GM21786 (cell line): Measurements from ENCODE around the gene TACR1.
A peak's percentile ranks its signal among the peaks of the same experiment; 100 is the strongest.

ENCODE experiments used
- ATAC-seq: cut with Tn5 transposase; IDR thresholded peaks from one replicate; pipeline ENCODE4 v1.9.1; 2021; ENCODE audit not compliant: unreplicated experiment

Gene TACR1

DNA sequence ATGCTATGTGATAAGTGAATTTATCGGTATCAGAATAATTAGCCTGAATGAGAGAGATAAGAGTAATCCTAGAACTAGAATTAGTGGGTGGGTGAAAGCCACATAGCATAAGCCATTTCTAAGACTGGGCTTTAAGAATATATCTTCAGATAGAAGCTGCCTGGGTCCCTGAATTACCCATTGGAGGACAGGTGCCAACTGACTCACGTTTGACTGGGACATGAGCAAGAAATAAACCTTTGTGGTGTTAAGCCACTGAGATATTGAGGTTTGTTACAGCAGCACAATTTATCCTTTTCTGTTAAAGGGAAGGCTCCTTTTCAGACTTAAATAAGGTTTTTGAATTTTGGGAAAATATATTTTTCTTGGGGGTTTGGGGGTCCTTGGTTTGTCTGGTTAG, 145.0 kb downstream of the TACR1 start:
- ATAC-seq, result no peak

DNA sequence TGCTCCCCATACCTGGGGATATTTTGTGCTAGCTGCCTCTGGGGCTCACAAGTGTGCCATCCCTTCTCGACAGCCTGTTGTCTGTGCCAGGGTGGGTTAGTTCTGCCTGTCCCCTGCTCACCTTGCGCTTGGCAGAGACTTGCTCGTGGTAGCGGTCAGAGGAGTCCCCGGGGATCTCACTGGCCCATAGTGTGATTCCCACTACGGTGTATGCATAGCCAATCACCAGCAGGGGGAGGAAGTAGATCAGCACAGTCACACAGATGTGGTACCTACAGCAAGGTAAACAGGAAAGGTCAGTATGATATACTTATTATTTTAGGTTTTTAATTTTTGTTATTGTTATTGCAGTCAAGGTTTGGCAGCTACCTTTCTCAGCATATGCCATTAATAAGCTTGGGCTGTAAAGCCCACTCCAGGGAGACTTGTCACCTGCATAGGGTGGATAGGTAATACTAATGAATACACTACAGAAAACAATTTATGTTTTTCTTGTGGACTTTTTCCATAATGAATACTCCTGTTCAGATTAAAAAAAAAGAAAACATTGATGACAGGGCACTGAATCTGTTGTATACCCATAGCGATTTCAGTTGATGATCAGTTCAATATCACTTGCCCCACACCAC, 145.7 kb downstream of the TACR1 start:
- peak; percentile 76 for ATAC-seq

DNA sequence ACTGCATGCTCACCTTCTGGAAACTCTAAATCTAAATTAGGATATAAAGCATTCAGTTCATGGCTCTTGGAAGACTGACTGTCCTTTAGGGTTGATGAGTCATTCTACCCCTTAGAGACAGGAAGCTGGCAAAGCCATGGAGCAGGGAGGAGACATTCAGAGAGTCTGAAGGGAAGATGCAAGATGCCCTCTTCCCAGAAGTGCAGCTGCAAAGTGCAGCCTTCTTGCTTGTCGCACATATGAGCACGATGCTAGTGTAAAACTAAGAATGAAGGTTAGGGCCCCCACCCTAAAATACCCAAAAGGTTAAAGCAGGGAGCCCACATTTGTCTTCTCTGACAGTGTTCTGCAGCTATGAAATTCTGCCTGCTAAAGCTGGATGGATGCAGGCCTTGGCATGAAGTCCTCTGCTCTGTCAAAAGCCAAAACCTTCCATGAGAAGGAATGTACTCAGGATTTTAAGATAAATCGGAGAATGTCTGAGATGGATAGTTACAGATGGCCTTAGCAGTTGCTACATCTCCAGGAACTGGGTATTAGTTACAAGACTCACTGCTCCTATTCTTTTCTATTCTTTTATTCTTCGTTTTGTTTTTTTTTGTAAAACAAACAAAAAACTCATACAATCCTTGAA, 151.2 kb downstream of the TACR1 start:
- ATAC-seq, result no peak

DNA sequence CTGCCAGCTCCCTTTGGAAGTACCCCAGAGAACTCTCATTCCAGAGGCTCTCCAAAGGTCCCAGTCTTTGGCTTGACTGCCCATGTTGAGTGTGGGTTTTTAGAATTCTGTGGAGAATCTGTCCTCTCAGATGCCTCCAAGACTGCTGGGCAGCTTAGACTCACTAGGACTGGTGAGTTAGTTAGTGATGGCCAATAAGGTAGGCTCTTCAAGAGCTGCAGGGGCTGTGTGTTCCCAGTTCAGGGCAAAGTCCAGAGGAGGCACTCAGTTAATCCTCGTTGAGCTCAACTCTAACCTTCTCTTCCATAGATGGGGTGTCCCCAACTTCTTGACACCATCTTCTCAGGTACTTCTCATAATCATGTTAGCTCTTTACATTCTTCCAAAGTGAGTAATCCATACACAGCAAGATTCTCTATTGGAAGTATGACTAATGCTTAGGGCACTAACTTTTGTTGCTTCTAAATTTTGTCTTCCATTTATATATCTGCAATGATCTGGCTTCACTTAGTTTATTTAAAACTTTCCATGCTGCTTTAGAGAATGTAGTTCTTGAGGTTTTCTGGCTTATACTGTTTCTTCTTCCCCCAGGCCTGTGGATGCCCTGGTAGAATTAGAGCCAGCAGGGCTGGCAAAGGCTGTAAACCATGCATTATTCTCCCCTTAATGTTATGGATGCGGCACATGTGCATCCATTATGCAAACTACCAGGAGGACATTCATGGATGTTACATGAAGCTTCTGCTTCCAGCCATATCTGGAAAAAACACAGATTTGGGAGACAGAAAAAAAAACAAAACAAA, 151.9 kb downstream of the TACR1 start:
- ATAC-seq, result no peak

DNA sequence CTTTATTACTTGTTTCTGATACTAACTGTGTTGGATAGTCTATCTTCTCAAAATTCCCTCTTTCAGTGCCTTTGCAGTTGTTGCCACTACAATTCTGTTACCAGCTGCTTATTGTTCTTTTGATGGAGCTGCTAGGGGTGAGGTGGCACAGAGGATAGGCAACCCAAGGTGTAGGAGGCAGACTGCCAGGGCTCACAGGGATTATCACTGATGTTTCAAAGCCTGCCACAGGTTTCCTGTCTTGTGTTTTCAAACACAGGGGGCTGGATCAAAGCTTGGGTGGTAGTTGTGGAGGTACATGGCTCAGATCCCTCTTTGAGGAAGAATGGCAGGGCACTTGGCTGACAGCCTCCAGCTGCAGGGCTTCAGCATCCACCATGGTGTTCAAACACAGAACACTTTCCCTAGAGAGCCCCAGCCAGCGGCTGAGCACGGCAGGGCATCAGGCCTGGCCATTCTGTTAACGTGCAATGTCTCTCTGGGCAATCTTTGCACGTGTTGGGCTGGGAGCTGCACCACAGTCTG, 153.7 kb downstream of the TACR1 start:
- no peak for ATAC-seq

DNA sequence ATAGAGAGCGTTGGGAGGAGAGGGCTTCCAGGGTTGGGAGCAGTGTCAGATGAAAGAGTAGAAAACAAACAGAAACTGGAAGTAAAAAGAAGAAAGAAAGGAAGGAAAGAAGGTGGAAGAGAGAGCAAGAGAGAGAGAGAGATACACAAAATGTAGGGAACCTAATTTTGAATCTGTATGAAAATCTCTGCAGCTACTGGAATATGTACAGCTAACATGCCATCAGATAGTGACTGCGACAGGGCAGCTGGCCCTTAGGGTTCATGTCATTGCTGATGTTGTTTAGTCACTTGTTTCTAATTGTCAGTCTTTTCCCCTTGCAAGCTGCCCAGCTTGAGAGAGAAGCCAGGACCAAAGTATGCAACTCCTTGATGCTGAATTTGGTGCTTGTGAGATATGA, 155.0 kb downstream of the TACR1 start:
- ATAC-seq, result no peak

DNA sequence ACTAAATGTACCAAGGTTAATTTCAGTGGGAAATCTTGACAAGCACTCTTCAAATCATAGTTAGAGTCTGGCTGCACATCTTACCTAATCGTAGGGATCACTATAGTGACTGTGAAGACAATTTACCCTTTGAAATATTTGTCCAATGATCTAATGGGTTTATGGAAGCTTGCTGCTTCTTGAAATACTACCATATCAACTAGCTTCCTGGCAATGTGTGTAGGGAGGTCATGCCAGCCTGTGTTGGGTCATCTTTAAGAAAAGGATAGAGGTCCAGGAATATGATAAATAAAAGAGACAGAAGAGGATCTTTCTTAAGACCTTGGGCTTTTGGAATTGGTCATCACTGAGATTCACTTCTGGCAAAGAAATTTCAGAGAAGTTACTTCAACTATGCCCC, 156.5 kb downstream of the TACR1 start:
- no peak for ATAC-seq

DNA sequence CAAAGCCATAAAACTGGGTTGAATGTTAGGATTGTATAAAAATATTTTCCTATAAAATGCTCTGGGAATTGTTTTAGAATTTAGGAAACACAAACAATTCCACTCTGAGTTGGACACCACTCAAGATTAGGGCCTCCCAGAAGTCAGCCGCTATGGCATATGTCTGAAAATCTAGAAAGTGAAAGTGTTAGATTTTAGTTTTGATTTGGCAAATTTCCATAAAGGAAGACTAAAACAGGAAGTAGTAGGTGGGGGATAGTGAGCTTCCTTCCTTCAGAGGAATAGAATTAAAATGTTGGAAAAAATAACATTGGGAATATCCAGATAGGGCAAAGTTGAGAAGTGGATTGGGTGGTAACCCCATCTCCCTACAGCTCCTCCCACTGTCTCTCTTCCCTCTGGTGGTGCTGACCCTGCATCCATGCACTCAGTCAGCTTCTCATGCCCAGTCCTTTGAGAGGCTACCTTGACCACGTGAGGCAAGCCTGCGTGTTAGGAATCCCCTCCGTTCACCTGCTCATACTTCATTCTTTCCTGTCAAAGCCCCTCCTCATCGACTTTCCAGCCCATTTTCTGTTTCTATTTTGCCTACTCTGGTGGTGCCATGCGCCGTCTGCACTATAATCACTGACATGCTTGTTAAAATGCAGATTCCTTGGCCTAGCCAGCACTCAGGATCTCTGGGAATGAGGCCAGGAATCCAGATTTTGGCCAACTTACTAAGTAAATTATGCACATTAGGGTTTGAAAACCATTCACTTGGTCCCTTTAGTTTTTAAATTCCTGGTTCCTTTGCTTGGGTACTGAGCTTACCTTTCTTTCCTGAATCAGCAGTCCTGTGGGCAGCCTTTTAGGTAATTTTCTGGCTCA, 157.4 kb downstream of the TACR1 start:
- ATAC-seq, result no peak

DNA sequence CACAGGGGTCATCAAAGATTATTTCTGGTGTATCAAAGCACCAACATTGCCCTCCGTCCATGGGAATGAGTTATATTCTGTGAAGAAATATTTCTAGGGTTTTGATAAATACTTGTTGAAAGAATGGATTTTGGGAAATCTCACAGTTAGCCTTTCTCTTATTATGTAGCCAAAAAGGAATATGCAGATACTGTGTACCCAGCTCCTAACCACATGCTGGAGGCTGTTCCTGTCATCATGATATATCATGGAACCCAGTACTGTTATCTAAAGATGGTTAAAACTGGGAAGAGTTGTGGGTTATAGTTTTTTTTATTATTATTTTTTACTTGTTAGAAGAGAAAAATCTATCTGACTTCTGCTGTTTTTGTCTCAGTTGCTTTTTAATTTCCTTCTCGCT, 158.1 kb downstream of the TACR1 start:
- no peak for ATAC-seq

DNA sequence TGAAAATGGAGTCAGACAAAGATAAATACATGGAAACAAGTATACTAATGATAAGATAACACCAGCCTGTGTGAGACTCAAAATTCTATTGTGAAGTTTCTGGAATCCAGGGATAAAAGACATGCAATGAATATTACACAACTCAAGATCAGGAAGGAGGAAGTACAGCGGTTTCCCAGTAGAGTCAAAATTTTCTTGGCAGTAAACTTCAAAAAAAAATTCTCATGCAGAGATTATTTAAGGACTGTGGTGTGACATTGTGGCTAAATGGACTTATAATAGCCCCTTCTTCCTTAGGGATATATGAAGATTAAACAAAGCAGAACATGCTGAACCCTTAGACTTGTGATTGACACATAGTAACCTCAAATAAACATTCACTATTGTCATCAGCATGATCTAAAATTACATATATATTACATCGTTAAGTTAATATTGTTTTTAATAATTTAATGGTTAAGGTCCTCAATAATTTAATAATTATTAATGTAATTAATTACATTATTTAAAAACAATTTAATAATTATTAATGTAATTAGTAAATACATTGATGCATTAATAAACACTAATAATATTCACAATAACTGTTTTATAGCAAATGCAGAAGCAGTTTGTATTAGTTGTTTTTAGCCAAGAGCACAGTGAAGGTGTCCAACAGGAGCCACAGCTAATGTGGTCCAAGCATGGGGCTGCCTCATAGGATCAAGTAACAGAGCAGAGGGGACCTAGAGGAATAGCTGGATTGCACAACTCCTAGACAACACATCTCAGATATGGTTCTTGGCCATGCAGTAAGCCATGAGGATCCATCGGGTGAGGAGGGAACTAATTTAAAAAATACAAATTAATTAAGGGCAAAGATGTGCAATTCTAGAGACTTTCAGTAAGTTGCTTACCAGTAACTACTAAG, 163.6 kb downstream of the TACR1 start:
- no peak for ATAC-seq

DNA sequence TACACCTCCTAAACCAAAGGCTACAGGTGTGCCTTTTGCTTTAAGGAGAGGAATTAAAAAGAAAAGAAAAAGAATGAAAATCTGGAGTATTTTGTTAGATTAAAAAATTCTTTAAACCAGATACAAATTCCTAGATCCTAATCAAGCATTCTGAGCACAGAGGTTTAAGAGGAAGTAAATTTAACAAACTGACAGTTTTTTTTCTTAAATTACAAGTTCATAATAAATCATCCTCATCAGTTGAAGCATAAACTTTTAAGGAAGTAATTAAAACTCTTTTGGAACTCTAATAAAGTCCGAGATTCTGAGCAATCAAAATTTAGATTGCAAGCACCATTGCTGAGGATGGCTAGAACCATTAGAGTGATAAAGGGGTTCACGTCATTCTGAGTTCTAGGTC, 165.8 kb downstream of the TACR1 start:
- no peak for ATAC-seq

DNA sequence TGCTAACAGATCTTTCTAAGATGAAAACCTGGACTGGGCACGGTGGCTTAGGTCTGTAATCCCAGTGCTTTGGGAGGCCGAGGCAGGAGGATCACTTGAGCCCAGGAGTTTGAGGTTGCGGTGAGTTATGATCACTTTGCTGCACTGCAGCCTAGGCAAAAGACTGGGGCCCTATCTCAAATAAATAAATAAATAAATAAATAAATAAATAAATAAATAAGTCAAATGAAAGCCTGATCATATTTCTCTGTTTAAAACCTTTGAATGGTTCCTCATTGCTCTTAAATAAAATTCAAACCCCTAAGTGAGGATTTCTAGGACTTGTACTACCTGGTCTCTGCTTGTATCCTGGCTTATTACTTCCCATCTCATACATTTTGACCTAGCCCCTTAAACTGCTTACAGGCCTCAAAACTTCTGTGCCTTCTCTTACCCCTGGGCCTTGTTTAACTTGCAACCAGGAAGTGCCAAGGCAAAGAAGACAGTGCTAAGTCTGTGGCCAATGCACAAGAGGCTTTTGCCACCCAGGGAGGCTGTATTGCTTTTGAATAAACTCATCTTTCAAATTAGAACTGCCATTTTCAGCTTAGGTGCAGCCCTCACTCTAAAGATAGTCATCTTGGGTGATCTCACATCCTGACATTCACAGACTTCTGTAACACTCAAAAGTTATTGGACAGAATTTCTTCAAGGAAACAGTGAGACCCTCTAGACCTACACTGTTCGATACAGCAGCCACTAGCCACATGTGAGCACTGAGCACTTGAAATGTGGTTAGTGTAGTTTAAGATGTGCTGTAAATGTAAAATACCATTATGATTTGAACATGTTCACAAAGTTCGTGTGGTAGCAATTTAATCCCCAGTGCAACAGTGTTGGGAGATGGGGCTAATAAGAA, 167.2 kb downstream of the TACR1 start:
- ATAC-seq, result no peak

DNA sequence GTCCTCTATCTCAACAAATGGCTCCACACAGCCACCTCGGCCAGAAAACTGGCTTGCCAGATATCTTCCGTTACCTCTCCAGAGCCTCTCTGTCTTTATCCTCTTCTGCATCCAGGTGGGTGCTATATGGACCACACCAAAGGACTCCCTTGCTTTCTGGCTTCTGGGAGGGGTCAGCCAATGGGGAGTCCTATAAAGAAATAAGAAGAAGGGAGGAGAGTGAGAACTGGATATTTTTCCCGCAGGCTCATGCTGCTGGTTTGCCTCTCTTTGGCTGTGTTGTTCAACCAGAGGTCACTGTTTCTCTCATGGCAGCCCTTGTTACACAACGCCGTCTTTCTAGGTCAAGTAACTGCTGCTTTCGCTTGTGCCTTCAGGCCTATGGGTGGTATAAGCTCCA, 168.1 kb downstream of the TACR1 start:
- ATAC-seq, result no peak

DNA sequence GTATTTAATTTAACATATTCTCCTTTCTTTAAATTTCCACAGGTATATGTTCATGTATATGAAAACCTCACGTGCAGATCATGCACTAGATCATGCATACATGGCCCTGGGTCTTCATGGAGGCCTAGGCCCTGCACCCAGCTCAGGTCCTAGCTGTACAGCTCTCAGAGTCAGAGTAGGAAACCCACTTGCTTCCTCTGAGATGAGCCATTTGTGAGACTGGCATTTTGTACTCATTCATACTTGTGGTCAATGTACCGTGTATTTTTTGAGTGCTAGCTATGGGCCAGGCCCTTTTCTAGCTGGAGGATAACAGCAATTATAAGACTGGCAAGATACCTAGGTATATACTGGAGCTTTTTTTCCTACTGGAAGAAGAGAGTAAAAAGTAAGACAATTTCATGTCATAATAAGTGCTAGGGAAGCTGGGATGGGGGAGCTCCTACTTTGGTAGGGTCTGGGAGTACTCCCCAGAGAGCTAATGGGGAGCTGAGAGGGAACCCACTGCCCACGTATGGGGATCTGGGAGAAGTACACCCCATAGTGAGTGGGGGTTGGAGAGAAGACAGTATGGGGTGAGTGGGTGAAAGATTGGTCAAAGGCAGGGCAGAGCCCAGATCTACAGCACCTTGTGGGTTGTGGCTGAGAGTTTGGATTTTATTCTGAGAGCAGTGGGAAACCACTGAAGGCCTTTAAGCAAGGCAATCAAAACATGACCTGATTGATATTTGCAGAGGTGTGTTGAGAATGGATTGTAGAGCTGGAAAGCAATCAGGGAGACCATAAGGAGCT, 168.9 kb downstream of the TACR1 start:
- ATAC-seq, result no peak

DNA sequence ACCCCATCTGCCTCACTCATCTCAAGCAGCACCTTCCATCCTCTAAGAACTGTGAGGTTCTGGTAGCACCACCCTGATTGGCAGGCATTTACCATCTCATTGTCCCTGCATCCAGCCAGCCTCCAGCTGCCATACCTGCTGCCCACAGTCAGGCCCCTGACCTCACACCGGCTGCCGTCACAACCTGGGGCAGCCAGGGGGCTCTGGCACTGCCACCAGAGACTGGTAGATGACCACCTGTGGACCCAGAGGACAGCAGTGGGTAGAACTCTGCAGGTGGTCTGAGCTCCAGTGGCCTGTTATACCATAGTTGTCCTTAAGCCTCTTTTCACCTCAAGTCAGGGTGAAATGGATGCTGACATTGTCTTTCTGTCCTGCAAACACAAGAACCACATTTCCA, 171.4 kb downstream of the TACR1 start:
- no peak for ATAC-seq

DNA sequence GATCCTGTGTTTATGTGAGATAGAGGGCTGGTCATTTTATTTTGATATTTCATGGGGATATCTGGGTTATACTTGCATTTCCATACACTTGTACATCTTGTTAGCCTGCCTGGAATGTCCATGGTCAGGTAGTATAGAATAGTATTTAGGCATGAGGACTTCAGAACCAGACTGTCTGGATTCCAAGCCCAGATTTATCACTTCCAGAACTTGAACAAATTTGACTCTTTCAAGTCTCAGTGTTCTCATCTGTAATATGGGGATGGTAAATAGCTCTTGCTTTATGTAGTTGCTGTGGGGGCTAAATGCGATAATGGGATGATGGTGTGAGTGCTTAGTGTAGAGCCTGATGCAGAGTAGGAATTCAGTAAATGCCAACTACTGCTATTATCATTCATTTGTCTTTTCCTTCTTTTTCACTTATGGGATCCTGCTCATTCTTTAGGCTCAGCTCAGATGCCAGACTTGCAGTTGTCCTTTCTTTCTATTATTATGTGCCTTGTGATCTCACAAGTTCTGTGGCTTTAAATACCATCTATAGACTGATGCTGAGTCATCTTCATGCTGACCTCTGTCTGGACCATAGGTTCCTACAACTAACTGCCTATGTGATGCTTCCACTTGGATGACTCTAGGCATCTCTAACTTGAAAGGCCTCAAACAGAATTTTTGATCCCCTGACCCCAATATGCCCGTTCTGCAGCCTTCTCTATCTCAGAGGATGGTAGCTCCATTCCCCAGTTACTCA, 173.5 kb downstream of the TACR1 start:
- no peak for ATAC-seq

DNA sequence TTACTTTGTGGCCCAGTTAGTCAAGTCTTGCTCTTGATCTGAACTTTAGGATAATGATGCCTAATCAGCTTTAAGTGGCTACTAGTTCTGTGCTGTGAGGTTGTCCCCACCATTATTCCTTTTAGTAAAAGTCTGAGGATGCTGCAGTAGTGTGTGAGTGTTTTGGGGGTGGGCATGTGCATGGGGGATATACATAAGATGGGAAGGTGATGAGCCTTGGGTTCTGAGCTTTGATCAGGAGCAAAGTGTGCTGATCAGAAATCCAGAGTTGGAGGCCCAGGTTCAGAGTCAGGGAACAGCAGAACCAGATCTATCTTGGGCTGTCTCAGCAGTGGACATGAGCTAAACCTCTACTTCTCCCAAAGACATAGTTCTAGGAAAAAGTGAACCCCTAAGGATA, 174.1 kb downstream of the TACR1 start:
- no peak for ATAC-seq
